Suppressor macrophage (primary cell): ENCODE data around the gene TFCP2L1.
"Not testable (repeated sequence)": the region's sequence is repeated elsewhere in the genome, so short reads cannot be mapped to it uniquely, and the experiment has no call there.

Experiments
- DNase-seq, 4 experiments: peaks; one replicate each; pipeline ENCODE4 v3.0.0-alpha.2; 2020 to 2022

TFCP2L1 gene

GRCh38 chr2:121295911-121296650 lies 11.1 kb upstream of the TFCP2L1 start:
- DNase-seq = no peak

DNA sequence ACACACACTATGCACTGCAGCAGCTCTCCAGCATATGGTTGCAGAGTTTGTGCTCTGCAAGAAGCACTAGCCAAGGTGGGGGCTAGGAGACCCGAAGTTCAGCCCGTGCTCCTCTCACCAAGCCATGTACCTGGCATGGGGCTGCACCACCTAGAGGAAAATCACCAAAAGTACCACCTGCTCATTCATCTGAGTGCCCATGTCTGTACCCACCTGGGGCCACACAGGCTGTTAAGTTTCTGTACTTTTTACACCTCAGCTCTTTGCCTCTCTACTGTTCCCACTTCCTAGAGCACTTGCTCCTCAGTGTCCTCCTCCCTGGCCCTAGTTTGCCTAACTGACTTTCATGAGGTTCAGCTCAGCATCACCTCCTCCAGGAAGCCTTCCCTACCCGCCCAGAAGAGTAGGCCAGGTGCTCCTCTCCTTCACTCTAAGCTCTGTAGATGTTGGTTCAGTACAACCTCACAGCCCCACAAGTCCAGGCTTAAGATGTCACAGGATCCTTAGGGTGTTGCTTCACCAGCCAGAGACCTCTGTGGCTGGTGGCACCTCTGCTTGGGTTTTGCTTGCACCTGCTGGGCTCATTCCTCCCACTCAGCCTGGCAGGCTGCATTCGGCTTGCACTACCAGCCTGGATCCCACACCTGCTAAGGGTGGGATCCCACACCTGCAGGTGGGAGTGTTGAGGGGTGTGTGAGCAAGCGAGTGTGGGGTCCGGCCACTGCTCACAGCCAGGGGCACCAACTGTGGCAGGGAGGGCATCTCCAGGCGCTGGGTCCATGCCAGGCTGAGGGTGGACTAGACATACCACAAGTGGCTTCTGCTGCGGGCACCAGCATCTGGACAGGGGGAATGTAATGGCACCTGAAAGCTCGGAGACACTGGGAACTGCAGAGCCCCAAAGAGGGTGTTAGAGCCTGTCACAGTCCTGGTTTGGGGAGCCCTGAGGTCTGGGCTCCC lies 10.2 kb upstream of the TFCP2L1 start:
- no peak for DNase-seq

DNA sequence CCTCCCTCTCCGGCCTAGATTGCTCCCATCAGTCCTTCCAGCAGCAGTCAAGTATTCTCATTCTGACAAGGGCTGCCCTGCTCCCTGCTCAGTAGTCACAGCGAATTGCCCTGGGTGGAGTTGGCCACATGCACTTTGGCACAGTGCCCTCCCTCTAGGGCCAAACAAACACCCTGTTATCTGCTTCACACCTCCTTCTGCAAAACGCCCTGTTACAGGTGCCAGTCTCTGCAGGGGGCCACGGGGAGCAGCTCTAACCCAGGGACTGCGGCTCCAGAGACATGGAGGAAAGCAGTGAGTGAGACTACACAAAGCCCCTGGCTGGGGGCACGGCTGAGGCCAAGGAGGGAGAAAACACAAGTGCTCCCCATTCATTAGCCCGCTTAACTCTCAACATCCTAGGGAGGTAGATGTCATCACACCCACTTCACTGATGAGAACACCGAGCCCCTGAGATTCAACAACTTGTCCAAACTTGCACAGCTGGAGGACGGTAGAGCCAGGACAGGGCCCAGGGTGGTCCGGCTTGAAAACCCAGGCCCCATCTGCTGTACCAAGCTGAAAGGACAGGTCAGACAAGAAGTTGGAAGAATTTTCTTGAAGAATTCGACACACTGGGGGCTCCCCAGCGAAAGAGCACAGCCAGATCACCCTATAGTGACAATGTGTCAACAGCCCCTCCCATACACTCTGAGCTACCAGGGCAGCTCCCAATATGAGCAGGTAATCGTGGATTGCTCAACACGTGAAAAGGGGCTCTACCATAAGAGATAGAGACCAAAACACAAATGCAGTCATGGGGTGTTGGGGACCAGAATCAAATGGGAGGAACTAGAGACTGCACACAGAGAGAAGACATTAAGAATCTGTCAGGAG lies 8.7 kb upstream of the TFCP2L1 start:
- DNase-seq = no peak

GRCh38 chr2:121291251-121291580 lies 6.2 kb upstream of the TFCP2L1 start:
- DNase-seq = no peak

GRCh38 chr2:121289271-121289670 lies 4.3 kb upstream of the TFCP2L1 start:
- DNase-seq = no peak

- DNase-seq = peak in 3 of 4 experiments; percentile 30 to 47 (median 31)
These were observed 3.6 kb upstream of the TFCP2L1 start for GRCh38 chr2:121288454-121289231.

- DNase-seq = no peak
These were observed 3.0 kb upstream of the TFCP2L1 start for GRCh38 chr2:121287956-121288355.

DNA sequence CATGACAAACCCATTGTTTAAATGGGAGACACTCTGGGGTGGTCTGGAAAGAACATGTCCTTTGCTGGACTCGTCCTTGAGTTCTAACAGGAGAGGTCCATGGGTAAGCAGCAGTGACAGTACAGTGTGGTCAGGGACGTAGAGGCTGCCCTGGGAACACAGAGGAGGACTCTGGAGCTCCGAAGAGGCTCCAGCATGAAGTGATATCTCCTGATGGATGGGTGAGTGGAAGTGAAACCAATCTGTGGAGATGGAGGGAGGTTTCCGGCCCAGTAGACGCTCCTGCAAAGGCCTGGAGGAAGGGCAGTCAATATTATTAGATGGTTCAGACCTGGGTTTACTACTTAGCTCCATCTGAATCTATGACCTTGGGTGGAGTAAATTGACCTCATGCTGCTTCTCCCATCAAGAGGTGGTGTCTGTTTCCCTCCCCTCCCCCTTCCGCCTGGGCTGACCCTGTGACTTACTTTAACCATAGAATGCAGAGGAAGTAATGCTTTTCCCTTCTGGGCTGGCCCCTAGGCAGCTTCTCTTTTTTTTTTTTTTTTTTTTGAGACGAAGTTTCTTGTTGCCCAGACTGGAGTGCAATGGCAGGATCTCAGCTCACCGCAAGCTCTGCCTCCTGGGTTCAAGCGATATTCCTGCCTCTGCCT lies 2.3 kb upstream of the TFCP2L1 start:
- DNase-seq = peak; percentile 62 to 89 (median 82)

DNA sequence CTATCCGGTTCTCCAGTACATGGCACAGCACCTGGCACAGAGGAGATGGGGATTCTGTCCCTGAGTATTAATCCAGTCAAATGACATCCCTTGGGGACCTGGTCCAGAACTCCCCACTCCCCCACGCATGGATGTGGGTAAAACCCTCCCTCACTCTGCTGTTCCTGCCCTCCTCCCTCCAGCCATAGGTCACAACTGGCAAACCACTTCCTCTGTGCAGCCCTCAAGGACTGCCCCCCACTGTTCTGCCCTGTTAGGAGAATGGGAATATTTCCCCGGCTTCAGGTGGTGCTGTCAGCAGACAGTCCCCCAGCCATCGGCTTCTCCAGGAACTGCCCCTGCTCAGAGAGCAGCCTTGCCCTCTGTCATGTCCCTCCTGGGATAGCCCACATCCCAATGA lies 1.5 kb upstream of the TFCP2L1 start:
- DNase-seq = no peak

GRCh38 chr2:121285926-121286325 lies 924 bp upstream of the TFCP2L1 start:
- DNase-seq = no peak

GRCh38 chr2:121283670-121284462 lies 1.1 kb downstream of the TFCP2L1 start:
- peak in 3 of 4 experiments; percentile 26 to 37 (median 30) for DNase-seq

DNA sequence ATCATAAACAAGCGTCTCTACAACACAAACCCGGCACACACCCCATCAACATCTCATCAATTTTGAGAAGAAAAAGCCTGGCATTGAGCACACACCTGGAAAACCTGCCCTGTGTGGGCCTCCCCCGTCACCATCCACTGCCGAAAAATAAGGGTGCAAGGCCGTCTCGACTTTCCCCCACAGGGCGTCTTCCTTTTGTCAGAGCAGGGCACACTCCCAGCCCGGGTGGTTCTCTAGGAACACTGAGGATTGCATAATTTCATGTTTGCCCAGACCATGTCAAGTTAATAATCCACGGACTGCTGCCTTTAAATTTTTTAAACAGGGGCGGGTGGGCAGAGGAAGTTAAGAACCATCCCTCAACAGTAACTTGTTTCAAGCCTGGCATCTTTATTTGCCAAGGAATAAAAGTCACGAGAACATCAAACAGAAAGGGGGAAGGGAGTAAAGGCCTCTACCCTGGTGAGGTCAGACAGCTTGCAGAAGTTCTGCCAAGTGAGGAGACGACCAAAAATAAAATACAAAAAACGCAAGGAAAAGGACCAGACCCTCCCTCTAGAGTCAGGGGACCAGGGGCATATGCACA lies 2.1 kb downstream of the TFCP2L1 start:
- peak in 2 of 4 experiments; percentile 20 to 39 for DNase-seq

DNA sequence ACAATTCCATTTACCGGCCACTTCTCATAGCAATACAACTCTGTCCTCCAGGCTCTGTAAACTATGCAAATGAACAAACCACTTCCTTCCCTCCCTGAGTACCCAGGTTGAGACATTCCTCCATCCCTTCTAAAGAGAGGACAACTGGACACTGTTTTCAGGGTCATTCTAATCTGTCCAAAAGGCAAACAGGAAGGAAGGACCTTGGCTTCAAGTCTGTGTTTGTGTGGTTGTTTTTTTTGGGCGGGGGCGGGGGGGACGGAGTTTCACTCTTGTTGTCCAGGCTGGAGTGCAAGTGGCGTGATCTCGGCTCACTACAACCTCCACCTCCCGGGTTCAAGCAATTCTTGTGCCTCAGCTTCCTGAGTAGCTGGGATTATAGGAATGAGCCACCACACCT lies 3.3 kb downstream of the TFCP2L1 start:
- DNase-seq = no peak

DNA sequence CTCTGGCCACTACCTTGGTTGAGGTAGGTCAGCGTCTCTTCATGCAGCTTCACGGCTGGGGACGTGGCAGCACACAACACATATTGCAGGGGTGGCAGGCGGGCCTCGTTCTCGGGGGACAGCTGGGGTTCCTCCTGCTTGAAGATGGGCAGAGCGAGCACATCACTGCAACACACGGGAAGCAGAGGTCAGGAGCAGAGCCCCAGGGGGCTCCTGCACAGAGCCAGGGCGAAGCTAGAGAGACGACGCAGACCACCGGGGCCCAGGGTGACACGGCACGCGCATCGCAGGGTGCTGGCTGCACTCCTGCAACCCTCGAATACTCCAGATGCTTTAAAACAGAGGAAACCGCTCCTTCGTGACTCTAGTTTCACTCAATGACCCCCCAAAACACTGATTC lies 3.9 kb downstream of the TFCP2L1 start:
- no peak for DNase-seq

DNA sequence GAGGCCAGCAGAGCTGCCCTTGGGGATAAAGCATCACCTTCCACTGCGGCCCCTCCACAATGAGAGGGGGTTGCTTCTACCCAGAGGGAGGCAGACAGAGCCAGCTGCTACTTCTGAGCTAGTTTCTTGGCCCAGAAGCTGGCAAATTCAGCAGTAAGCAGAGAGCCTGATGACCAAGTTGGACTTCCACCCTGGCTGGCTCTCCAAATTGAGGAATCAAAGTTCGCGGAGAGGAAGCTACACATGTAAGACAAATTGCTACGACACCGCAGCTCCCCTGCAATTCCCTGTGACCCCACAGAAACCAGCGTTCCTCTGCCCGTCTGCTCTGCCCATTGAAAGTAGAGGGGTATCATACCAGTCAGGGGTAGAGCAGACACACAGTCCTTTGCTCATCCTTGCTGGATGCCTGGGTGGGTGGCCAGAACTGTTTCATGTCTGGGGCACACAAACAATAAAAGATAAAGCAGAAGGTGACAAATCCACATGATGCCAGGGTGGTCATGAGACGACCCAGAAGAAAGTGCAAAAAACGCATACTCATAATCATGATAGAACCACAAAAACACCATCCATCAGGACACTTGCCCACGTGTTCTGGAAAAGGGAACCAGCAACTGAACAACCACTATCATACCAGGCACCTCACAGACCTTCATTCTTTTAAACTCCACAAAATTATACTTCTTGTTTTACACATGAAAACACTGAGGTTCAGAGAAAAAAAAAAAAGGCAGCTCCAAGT lies 5.4 kb downstream of the TFCP2L1 start:
- DNase-seq = peak; percentile 33 to 74 (median 63)

- DNase-seq = no peak
These were observed 8.7 kb downstream of the TFCP2L1 start for GRCh38 chr2:121276341-121276740.

- DNase-seq = peak in 1 of 4 experiments; percentile 12
These were observed 11.9 kb downstream of the TFCP2L1 start for GRCh38 chr2:121273116-121273515.

DNA sequence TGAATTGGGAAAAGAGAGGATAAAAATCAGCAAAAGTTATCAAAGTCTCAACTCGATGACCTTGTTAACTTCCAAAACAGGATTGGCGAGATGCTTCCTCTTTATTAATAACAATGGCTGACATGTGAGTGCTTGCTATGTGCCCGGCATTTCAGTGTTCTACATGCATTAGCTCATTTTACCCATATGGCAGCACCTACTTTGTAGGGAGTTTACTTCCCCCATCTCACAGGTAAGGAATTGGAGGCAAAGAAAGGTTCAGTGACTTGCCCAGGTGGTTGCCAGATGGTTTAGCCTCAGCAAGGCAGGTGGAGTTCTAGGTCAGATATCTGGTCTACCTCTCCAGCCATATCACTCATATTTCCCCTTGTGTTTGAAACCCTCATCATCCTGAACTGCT lies 12.4 kb downstream of the TFCP2L1 start:
- DNase-seq = no peak

DNA sequence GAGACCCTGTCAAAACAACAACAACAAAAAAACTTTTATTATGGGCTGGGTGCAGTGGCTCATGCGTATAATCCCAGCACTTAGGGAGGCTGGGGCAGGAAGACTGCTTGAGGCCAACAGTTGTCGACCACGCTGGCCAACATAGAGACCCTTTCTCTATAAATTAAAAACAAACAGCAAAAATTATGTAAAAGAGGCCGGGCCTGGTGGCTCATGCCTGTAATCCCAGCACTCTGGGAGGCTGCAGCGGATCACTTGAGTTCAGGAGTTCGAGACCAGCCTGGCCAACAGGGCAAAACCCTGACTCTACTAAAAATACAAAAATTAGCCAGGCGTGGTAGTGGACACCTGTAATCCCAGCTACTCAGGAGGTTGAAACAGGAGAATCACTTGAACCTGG lies 15.6 kb downstream of the TFCP2L1 start:
- not testable (repeated sequence) for DNase-seq
